Measurements from ENCODE around the gene FXYD2. TPM values are rescaled to one million over a fixed set of nuclear protein-coding genes. Genes with fewer than 3 reads are reported as not detected.

FXYD2 gene
- total and polyA plus RNA-seq, 2 donors (not counting 1 experiment from before 2014, with no cell fraction given): 0.18 to 0.33 TPM

GRCh38 chr11:117833401-117833891, 8.9 kb upstream of the FXYD2 start:
- H3K4me3 ChIP-seq (replicated peaks in 1 of 4; ENCODE audit: control extremely low read depth in 1 of 4, insufficient read depth in 1 of 4, low read depth in 3 of 4, low read length in 4 of 4): no peak overlapping the region
- TF ChIP-seq CTCF (conservative IDR thresholded peaks at IDR 0.05 in 1 of 2, IDR thresholded peaks at IDR 0.05 in 1 of 2; ENCODE audit: low read depth in 1 of 2, low read length in 2 of 2) (no peak), EZH2 (IDR thresholded peaks at IDR 0.05; ENCODE audit: low read length, missing control alignments) (no peak)
- DNase-seq (ENCODE audit: low read depth in 2 of 2): no peak
- peaks cover 3% of the 10 kb centered on the region for H3K27me3 ChIP-seq (ENCODE audit: control insufficient read depth, insufficient read depth, low read length)
- H3K36me3 ChIP-seq (ENCODE audit: control insufficient read depth, insufficient read depth, low read length): no peaks in the 10 kb centered on the region
- H2AFZ ChIP-seq (ENCODE audit: low read length): no peak overlapping the region
- H3K4me1 ChIP-seq (ENCODE audit: control insufficient read depth, extremely low read depth, insufficient read depth, low read length): peaks cover 6% of the 10 kb centered on the region
- no peak overlapping the region for H3K9ac ChIP-seq (ENCODE audit: insufficient read depth, low read length)
- H4K20me1 ChIP-seq (ENCODE audit: control insufficient read depth, extremely low read depth, insufficient read depth, low read length): no peaks in the 10 kb centered on the region
- H3K9me3 ChIP-seq (ENCODE audit: control insufficient read depth, insufficient read depth, low read depth, low read length): no peaks in the 10 kb centered on the region
- no peak overlapping the region for H3K4me2 ChIP-seq (ENCODE audit: extremely low read depth, insufficient read depth, low read length)
- no peaks in the 10 kb centered on the region for H3K79me2 ChIP-seq (ENCODE audit: control insufficient read depth, insufficient read depth, low read length)
- H3K27ac ChIP-seq (ENCODE audit: insufficient read depth, low read length): no peak overlapping the region

- no peaks in the 10 kb centered on the region for H4K20me1 ChIP-seq (ENCODE audit: control insufficient read depth, extremely low read depth, insufficient read depth, low read length)
- DNase-seq (ENCODE audit: low read depth in 2 of 2): no peak
- H3K4me1 ChIP-seq (ENCODE audit: control insufficient read depth, extremely low read depth, insufficient read depth, low read length): peaks cover 6% of the 10 kb centered on the region
- no peak overlapping the region for H2AFZ ChIP-seq (ENCODE audit: low read length)
- H3K79me2 ChIP-seq (ENCODE audit: control insufficient read depth, insufficient read depth, low read length): no peaks in the 10 kb centered on the region
- TF ChIP-seq EZH2 (IDR thresholded peaks at IDR 0.05; ENCODE audit: low read length, missing control alignments) (no peak), CTCF (conservative IDR thresholded peaks at IDR 0.05 in 1 of 2, IDR thresholded peaks at IDR 0.05 in 1 of 2; ENCODE audit: low read depth in 1 of 2, low read length in 2 of 2) (no peak)
- H3K4me2 ChIP-seq (ENCODE audit: extremely low read depth, insufficient read depth, low read length): no peak overlapping the region
- H3K9me3 ChIP-seq (ENCODE audit: control insufficient read depth, insufficient read depth, low read depth, low read length): no peaks in the 10 kb centered on the region
- no peaks in the 10 kb centered on the region for H3K36me3 ChIP-seq (ENCODE audit: control insufficient read depth, insufficient read depth, low read length)
- H3K9ac ChIP-seq (ENCODE audit: insufficient read depth, low read length): no peak overlapping the region
- H3K27ac ChIP-seq (ENCODE audit: insufficient read depth, low read length): no peak overlapping the region
- peaks cover 3% of the 10 kb centered on the region for H3K27me3 ChIP-seq (ENCODE audit: control insufficient read depth, insufficient read depth, low read length)
- H3K4me3 ChIP-seq (replicated peaks in 1 of 4; ENCODE audit: control extremely low read depth in 1 of 4, insufficient read depth in 1 of 4, low read depth in 3 of 4, low read length in 4 of 4): no peak overlapping the region
Measured at GRCh38 chr11:117832511-117832910, 8.0 kb upstream of the FXYD2 start.

GRCh38 chr11:117831661-117832415, 7.3 kb upstream of the FXYD2 start:
- TF ChIP-seq EZH2 (IDR thresholded peaks at IDR 0.05; ENCODE audit: low read length, missing control alignments) (no peak), CTCF (conservative IDR thresholded peaks at IDR 0.05 in 1 of 2, IDR thresholded peaks at IDR 0.05 in 1 of 2; ENCODE audit: low read depth in 1 of 2, low read length in 2 of 2) (no peak)
- Histone ChIP-seq H2AFZ (ENCODE audit: low read length) (no peak overlapping the region), H3K27ac (ENCODE audit: insufficient read depth, low read length) (no peak overlapping the region), H3K9me3 (ENCODE audit: control insufficient read depth, insufficient read depth, low read depth, low read length) (no peaks in the 10 kb centered on the region), H3K27me3 (ENCODE audit: control insufficient read depth, insufficient read depth, low read length) (peaks cover 3% of the 10 kb centered on the region), H3K79me2 (ENCODE audit: control insufficient read depth, insufficient read depth, low read length) (no peaks in the 10 kb centered on the region), H3K4me2 (ENCODE audit: extremely low read depth, insufficient read depth, low read length) (no peak overlapping the region), H3K4me1 (ENCODE audit: control insufficient read depth, extremely low read depth, insufficient read depth, low read length) (peaks cover 6% of the 10 kb centered on the region), H3K4me3 (replicated peaks in 1 of 4; ENCODE audit: control extremely low read depth in 1 of 4, insufficient read depth in 1 of 4, low read depth in 3 of 4, low read length in 4 of 4) (no peak overlapping the region), H4K20me1 (ENCODE audit: control insufficient read depth, extremely low read depth, insufficient read depth, low read length) (no peaks in the 10 kb centered on the region), H3K9ac (ENCODE audit: insufficient read depth, low read length) (no peak overlapping the region), H3K36me3 (ENCODE audit: control insufficient read depth, insufficient read depth, low read length) (no peaks in the 10 kb centered on the region)
- no peak for DNase-seq (ENCODE audit: low read depth in 2 of 2)
